KMS-11 (cell line): ENCODE results near the gene ZNF333.

Experiments used
- H2AFZ ChIP-seq: fragments of 200-600 bp; sonication (generic); 2 replicates; pipeline ENCODE4 v1.6.1; 2016; ENCODE audit warnings: antibody characterized with exemption, mixed run types, low read depth
- H3K27ac ChIP-seq: fragments of 200-600 bp; sonication (generic); 2 replicates; pipeline ENCODE4 v1.6.1; 2016; ENCODE audit warnings: mild to moderate bottlenecking, mixed run types
- H3K27me3 ChIP-seq: fragments of 200-600 bp; sonication (generic); 2 replicates; pipeline ENCODE4 v1.6.1; 2017; ENCODE audit warnings: mild to moderate bottlenecking, low read depth, mixed run types, moderate library complexity; ENCODE audit not compliant: insufficient read depth
- H3K36me3 ChIP-seq: fragments of 200-600 bp; sonication (generic); 2 replicates; pipeline ENCODE4 v1.6.1; 2017; ENCODE audit warnings: mild to moderate bottlenecking, mixed run types; ENCODE audit not compliant: insufficient read depth
- H3K4me1 ChIP-seq: fragments of 200-600 bp; sonication (generic); 2 replicates; pipeline ENCODE4 v1.6.1; 2016; ENCODE audit warnings: mild to moderate bottlenecking, low read depth, mixed run types; ENCODE audit not compliant: poor library complexity, severe bottlenecking
- H3K4me2 ChIP-seq: fragments of 200-600 bp; sonication (generic); 2 replicates; pipeline ENCODE4 v1.7.0; 2016; ENCODE audit warnings: mild to moderate bottlenecking, mixed run types
- H3K4me3 ChIP-seq: fragments of 200-600 bp; sonication (generic); IDR thresholded peaks from 2 replicates; pipeline ENCODE4 v1.6.1; 2017; ENCODE audit warnings: low read depth, low read length, mixed read lengths; ENCODE audit not compliant: insufficient read depth
- H3K79me2 ChIP-seq: fragments of 200-600 bp; sonication (generic); 2 replicates; pipeline ENCODE4 v1.6.1; 2016; ENCODE audit warnings: low read depth, mixed run types; ENCODE audit not compliant: insufficient read depth
- H3K9ac ChIP-seq: fragments of 200-600 bp; sonication (generic); 2 replicates; pipeline ENCODE4 v1.6.1; 2016; ENCODE audit warnings: mild to moderate bottlenecking, mixed run types
- H4K20me1 ChIP-seq: fragments of 200-600 bp; sonication (generic); 2 replicates; pipeline ENCODE4 v1.6.1; 2016; ENCODE audit warnings: mild to moderate bottlenecking, mixed run types; ENCODE audit not compliant: insufficient read depth
- CTCF ChIP-seq: fragments of 200-600 bp; sonication (generic); conservative IDR thresholded peaks from 2 replicates; pipeline ENCODE4 v1.6.1; 2017; ENCODE audit warnings: low read depth, mild to moderate bottlenecking, antibody characterized with exemption, low read length, moderate library complexity, mixed read lengths

Gene ZNF333

GRCh38 chr19:14654786-14655560 is 34.9 kb upstream of the ZNF333 start:
- H3K4me2 ChIP-seq: no peak overlapping the region
- H3K27me3 ChIP-seq: peaks cover 3% of the 10 kb centered on the region; the same call in 1 of the 2 replicates
- H3K4me1 ChIP-seq: no peaks in the 10 kb centered on the region
- H3K9ac ChIP-seq: no peak overlapping the region
- TF ChIP-seq CTCF: no peak
- no peaks in the 10 kb centered on the region for H4K20me1 ChIP-seq
- no peak overlapping the region for H2AFZ ChIP-seq
- H3K79me2 ChIP-seq: no peaks in the 10 kb centered on the region
- no peak overlapping the region for H3K4me3 ChIP-seq
- H3K36me3 ChIP-seq: no peaks in the 10 kb centered on the region
- no peak overlapping the region for H3K27ac ChIP-seq

- H2AFZ ChIP-seq: no peak overlapping the region
- peaks cover 3% of the 10 kb centered on the region; the same call in 1 of the 2 replicates for H3K27me3 ChIP-seq
- no peak overlapping the region for H3K4me2 ChIP-seq
- no peaks in the 10 kb centered on the region for H3K4me1 ChIP-seq
- no peaks in the 10 kb centered on the region for H4K20me1 ChIP-seq
- TF ChIP-seq CTCF: no peak
- H3K36me3 ChIP-seq: no peaks in the 10 kb centered on the region
- H3K27ac ChIP-seq: no peak overlapping the region
- H3K4me3 ChIP-seq: no peak overlapping the region
- no peaks in the 10 kb centered on the region for H3K79me2 ChIP-seq
- H3K9ac ChIP-seq: no peak overlapping the region
Observed at GRCh38 chr19:14655726-14656125, 34.1 kb upstream of the ZNF333 start.

GRCh38 chr19:14659874-14660489 is 29.9 kb upstream of the ZNF333 start:
- H3K79me2 ChIP-seq: no peaks in the 10 kb centered on the region
- no peak overlapping the region for H3K9ac ChIP-seq
- no peak overlapping the region for H3K4me2 ChIP-seq
- no peaks in the 10 kb centered on the region for H3K4me1 ChIP-seq
- no peaks in the 10 kb centered on the region for H3K36me3 ChIP-seq
- no peak overlapping the region for H3K4me3 ChIP-seq
- H3K27me3 ChIP-seq: peaks cover 3% of the 10 kb centered on the region; the same call in 1 of the 2 replicates
- H4K20me1 ChIP-seq: no peaks in the 10 kb centered on the region
- no peak for TF ChIP-seq CTCF
- H2AFZ ChIP-seq: no peak overlapping the region
- no peak overlapping the region for H3K27ac ChIP-seq

- Histone ChIP-seq H4K20me1 (no peaks in the 10 kb centered on the region), H2AFZ (no peak overlapping the region), H3K4me2 (no peak overlapping the region), H3K79me2 (no peaks in the 10 kb centered on the region), H3K9ac (no peak overlapping the region), H3K4me1 (no peaks in the 10 kb centered on the region), H3K36me3 (no peaks in the 10 kb centered on the region), H3K27ac (no peak overlapping the region), H3K27me3 (peaks cover 3% of the 10 kb centered on the region; the same call in 1 of the 2 replicates), H3K4me3 (no peak overlapping the region)
- TF ChIP-seq CTCF: no peak
Observed at GRCh38 chr19:14661372-14661924, 28.4 kb upstream of the ZNF333 start.
